Coronary artery (tissue), 2 donors: ENCODE data around the gene OR52E4.

Source experiments
- DNase-seq: peaks from one replicate; pipeline ENCODE4 v3.0.0-alpha.2; 2017; ENCODE audit warnings: low spot score
- H3K27ac ChIP-seq, 2 donors: fragments of 200-600 bp; sonication (generic); one replicate each; pipeline ENCODE4 v1.5.1; 2016 to 2019
- H3K4me3 ChIP-seq: fragments of 200-600 bp; sonication (generic); 2 replicates; pipeline ENCODE4 v1.5.1; 2016; ENCODE audit warnings: mild to moderate bottlenecking, moderate library complexity
- TF ChIP-seq, protein P1 (sequence below): fragments of 200-600 bp; sonication (generic); IDR thresholded peaks from one replicate; pipeline ENCODE4 v1.5.1; 2019; ENCODE audit warnings: antibody characterized with exemption

Gene OR52E4

DNA sequence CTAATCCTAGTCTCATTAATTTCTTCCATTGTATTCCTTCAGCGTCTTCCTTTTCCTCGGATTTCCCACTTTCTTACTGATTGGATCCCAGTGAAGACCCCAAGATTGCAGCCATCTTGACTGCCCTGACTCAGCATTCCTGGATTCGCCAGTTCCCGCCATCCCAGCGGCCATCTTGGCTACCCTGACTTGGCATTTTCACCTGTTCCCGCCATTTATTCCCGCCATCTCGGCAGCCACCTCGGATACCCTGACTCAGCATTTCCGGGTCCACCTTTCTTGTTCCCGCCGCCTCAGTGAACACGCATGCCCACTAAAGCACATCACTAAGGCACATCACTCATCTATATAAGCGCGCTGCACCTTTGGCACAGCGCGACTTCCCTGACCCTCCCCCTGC lies 47.8 kb downstream of the OR52E4 start:
- TF ChIP-seq, protein P1, sequence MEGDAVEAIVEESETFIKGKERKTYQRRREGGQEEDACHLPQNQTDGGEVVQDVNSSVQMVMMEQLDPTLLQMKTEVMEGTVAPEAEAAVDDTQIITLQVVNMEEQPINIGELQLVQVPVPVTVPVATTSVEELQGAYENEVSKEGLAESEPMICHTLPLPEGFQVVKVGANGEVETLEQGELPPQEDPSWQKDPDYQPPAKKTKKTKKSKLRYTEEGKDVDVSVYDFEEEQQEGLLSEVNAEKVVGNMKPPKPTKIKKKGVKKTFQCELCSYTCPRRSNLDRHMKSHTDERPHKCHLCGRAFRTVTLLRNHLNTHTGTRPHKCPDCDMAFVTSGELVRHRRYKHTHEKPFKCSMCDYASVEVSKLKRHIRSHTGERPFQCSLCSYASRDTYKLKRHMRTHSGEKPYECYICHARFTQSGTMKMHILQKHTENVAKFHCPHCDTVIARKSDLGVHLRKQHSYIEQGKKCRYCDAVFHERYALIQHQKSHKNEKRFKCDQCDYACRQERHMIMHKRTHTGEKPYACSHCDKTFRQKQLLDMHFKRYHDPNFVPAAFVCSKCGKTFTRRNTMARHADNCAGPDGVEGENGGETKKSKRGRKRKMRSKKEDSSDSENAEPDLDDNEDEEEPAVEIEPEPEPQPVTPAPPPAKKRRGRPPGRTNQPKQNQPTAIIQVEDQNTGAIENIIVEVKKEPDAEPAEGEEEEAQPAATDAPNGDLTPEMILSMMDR, result no peak
- no peak for DNase-seq
- H3K4me3 ChIP-seq, result no peak overlapping the region
- no peak overlapping the region for H3K27ac ChIP-seq

DNA sequence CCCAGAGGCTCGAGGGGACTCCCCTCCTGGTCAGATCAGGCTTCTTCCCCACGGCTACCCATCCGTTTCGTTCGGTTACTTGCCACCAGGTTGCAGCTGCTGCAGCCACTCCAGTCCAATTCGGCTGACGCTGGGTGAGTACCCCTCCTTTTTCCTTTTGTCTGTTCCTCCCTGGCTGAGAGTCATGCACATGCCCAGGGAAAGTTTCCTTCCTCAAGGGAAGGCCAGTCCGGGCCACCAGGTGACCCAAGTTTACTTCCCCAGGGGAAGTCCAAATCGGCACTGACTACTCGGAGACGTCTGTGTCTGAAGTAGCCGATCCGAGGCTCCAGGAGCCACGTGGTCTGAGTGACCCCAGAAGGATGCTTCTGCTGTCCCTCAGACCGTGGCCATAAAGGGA lies 48.4 kb downstream of the OR52E4 start:
- Histone ChIP-seq H3K27ac (no peak overlapping the region), H3K4me3 (no peak overlapping the region)
- TF ChIP-seq, protein P1, result no peak
- DNase-seq, result no peak

DNA sequence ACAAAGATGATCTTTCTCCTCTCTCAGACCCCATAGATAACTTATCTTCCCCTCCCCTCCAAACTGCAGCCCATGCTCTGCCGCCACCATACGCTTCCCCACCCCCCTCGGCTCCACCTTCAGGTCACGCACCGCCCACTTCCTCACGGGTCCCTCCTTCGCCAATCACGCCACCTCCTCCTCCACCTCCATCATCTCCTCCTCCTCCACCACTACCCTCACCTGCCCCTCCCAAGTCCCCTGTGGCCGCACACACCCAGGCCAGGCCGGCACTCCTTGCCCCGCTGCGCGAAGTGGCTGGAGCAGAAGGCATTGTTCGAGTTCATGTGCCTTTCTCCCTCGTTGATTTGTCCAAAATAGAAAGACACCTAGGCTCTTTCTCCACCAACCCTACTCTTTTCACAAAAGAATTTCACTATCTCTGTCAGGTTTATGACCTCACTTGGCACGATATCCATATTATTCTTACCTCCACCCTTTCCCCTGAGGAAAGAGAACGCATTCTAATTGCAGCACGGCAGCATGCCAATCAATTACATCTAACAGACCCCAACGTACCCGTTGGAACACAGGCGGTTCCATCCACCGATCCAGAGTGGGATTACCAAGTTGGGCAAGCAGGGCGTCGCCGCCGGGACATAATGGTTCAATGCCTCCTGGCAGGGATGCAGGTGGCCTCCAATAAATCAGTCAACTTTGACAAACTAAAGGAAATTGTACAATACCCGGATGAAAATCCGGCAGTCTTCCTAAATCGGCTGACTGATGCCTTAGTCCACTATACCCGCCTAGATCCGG lies 49.3 kb downstream of the OR52E4 start:
- TF ChIP-seq, protein P1, result no peak
- Histone ChIP-seq H3K4me3 (no peak overlapping the region), H3K27ac (no peak overlapping the region)
- no peak for DNase-seq

DNA sequence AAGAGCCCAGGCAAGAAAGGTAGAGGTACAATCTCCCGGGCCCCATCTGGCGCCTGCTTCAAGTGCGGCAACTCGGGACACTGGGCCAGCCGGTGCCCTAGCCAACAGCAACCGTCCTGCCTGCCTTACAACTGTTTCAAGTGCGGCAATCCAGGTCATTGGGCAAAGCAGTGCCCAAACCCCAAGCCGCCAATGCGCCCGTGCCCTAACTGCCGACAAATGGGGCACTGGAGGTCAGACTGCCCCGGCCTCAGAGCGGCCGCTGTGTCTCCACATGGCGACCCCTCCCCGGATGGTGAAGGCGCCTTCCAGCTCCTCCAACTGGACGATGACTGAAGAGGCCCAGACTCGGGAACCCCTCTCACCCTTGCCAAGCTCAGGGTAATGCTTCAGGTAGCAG lies 50.2 kb downstream of the OR52E4 start:
- DNase-seq, result no peak
- no peak overlapping the region for H3K4me3 ChIP-seq
- TF ChIP-seq, protein P1, result no peak
- no peak overlapping the region for H3K27ac ChIP-seq

DNA sequence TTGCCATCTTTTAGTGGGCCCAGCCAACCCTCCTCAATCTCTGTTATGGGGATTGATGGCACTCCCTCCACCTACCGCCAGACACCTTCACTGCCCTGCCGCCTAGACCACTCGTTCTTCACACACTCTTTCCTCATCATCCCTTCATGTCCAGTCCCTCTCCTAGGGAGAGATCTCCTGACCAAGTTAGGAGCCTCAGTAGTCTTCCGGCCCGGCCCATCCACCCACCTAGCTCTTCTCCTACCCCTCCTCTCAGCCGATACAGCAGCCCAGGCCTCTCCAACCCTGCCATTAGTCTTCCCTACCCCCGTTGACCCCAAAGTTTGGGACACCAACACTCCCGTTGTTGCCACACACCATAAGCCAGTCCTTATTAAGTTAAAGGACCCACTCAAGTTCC lies 50.6 kb downstream of the OR52E4 start:
- no peak overlapping the region for H3K4me3 ChIP-seq
- H3K27ac ChIP-seq, result no peak overlapping the region
- TF ChIP-seq, protein P1, result no peak
- DNase-seq, result no peak

DNA sequence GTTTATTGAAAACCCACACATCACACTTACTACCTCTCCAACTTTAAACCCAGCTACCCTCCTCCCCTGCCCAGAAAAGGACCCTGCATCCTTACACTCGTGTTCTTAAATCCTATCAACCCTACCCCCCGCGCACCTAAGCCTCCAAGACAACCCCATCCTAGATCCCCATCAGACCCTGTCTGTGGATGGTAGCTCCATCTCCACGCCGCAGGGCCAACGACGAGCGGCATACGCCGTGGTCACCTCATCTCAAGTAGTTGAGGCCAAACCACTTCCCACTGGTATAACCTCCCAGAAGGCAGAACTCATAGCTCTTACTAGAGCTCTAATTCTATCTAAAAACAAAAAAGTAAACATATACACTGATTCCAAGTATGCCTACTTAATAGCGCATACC lies 52.2 kb downstream of the OR52E4 start:
- H3K27ac ChIP-seq, result no peak overlapping the region
- H3K4me3 ChIP-seq, result no peak overlapping the region
- TF ChIP-seq, protein P1, result no peak
- no peak for DNase-seq

DNA sequence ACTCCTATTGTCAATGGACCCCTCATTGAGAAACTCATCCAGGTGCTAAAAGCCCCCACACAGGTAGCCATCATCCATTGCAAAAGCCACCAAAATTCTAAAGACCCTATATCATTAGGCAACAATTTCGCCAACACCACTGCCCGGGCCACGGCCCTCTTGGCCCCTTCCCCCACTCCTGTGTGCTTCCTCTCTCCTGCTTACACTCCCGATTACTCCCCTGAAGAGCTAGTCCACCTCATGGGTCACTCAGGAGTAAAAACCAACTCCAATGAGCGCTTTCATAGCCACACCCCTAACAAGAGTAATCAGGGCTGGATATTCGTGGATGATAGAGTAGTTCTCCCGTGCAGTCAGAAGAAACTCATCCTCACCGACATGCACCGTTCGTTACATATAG lies 52.7 kb downstream of the OR52E4 start:
- H3K4me3 ChIP-seq, result no peak overlapping the region
- TF ChIP-seq, protein P1, result no peak
- DNase-seq, result no peak
- no peak overlapping the region for H3K27ac ChIP-seq
